Measurements from ENCODE around the gene JOSD1.

GRCh38 chr22:38736257-38736570 is 35.5 kb upstream of the JOSD1 start:
- TF ChIP-seq CTCF (IDR thresholded peaks at IDR 0.05) (no peak), POLR2A (IDR thresholded peaks at IDR 0.05) (no peak)

Data from vagina (tissue), 2 donors.